K562 (cell line): Measurements from ENCODE around the gene CCDC15. TPM values are rescaled to one million over a fixed set of nuclear protein-coding genes. Genes with fewer than 3 reads are reported as not detected.
A peak's percentile ranks its signal among the peaks of the same experiment; 100 is the strongest.

Experiments used
- ETV1 ChIP-seq: fragments of 450-650 bp; conservative IDR thresholded peaks from 2 replicates; pipeline ENCODE4 v1.6.1; 2016; ENCODE audit warnings: missing genetic modification characterization, control low read depth, low read depth, missing compliant biosample characterization
- MED1 ChIP-seq: sonication (generic); formaldehyde crosslinking; IDR thresholded peaks from 2 replicates; pipeline ENCODE4 v1.8.1; 2023; ENCODE audit warnings: missing genetic modification reagents, borderline replicate concordance
- MTA3 ChIP-seq: fragments of 450-650 bp; formaldehyde crosslinking; IDR thresholded peaks from 2 replicates; pipeline ENCODE4 v1.6.1; 2017; ENCODE audit warnings: mild to moderate bottlenecking, borderline replicate concordance
- MTF1 ChIP-seq: fragments of 250-450 bp; sonication (Bioruptor Pico); IDR thresholded peaks from 2 replicates; pipeline ENCODE4 v1.9.0; 2021; ENCODE audit warnings: moderate library complexity, mild to moderate bottlenecking, inconsistent platforms, borderline replicate concordance
- PKNOX1 ChIP-seq: fragments of 450-650 bp; IDR thresholded peaks from 2 replicates; pipeline ENCODE4 v1.6.1; 2016
- POLR2H ChIP-seq: IDR thresholded peaks from 2 replicates; pipeline ENCODE4 v1.6.1; 2016; ENCODE audit warnings: missing genetic modification characterization, low read depth, mild to moderate bottlenecking, control low read depth, missing compliant biosample characterization, moderate library complexity
- PYGO2 ChIP-seq: fragments of 450-650 bp; IDR thresholded peaks from 2 replicates; pipeline ENCODE4 v1.6.1; 2016; ENCODE audit warnings: mild to moderate bottlenecking, missing genetic modification characterization, moderate library complexity, missing compliant biosample characterization
- REST ChIP-seq, 2 experiments: fragments of 450-650 bp; formaldehyde crosslinking in 1 of 2; IDR thresholded peaks; 2 replicates each; pipeline versions ENCODE4 v1.4.0 to v1.6.1; 2014 to 2020; ENCODE audit warnings: mild to moderate bottlenecking in 2 of 2, borderline replicate concordance in 1 of 2, low read depth in 1 of 2
- RUNX1 ChIP-seq: sonication (generic); IDR thresholded peaks from 2 replicates; pipeline ENCODE4 v1.6.1; 2016; ENCODE audit warnings: antibody characterized with exemption, low read depth
- SIN3B ChIP-seq: fragments of 450-650 bp; IDR thresholded peaks from 2 replicates; pipeline ENCODE4 v1.6.1; 2017; ENCODE audit warnings: low read depth, mild to moderate bottlenecking, moderate library complexity
- TAF1 ChIP-seq: IDR thresholded peaks from 2 replicates; pipeline ENCODE4 v1.6.1; 2011; ENCODE audit warnings: mild to moderate bottlenecking, low read length, moderate library complexity; ENCODE audit not compliant: insufficient read depth, control insufficient read depth, severe bottlenecking; ENCODE audit errors: extremely low read depth
- ZNF280B ChIP-seq: fragments of 250-450 bp; sonication (Bioruptor Pico); IDR thresholded peaks from 2 replicates; pipeline ENCODE4 v1.5.1; 2021; ENCODE audit warnings: mild to moderate bottlenecking
- ZNF347 ChIP-seq: fragments of 450-650 bp; formaldehyde crosslinking; IDR thresholded peaks from 2 replicates; pipeline ENCODE4 v1.4.0; 2020; ENCODE audit warnings: low read depth, mild to moderate bottlenecking, moderate library complexity
- ZNF444 ChIP-seq: fragments of 250-450 bp; sonication (Bioruptor Pico); IDR thresholded peaks from 2 replicates; pipeline ENCODE4 v1.4.0; 2020; ENCODE audit warnings: mild to moderate bottlenecking, moderate library complexity
- ZNF511 ChIP-seq: sonication (generic); formaldehyde crosslinking; IDR thresholded peaks from 2 replicates; pipeline ENCODE4 v1.8.0; 2022; ENCODE audit warnings: mild to moderate bottlenecking, missing genetic modification reagents
- ZNF778 ChIP-seq: fragments of 450-650 bp; formaldehyde crosslinking; IDR thresholded peaks from 2 replicates; pipeline ENCODE4 v1.4.0; 2020; ENCODE audit warnings: mild to moderate bottlenecking, moderate library complexity
- polyA plus RNA-seq, 8 experiments: library from polyadenylated mRNA; depleted of rRNA in 4 of 8; stranded (reverse) in 5 of 8; unstranded in 3 of 8; fragments of >200 nt; fragmentation: Nextera tagmentation in 2 of 8; fragmentation: Illumina TruSeq in 1 of 8; extraction: Ambion mirVana in 2 of 8; extraction: Trizol in 1 of 8; gene quantifications; 2 replicates each; pipeline versions ENCODE4 v1.2.1 to v1.2.3, GENCODE V29; 2011 to 2014; ENCODE audit warnings: inconsistent platforms in 1 of 8, missing spikeins in 1 of 8
- total RNA-seq, 7 experiments: library from RNA; depleted of rRNA in 6 of 7; stranded (reverse); fragments of >200 nt in 6 of 7; fragmentation: Illumina TruSeq in 2 of 7; extraction: Trizol in 2 of 7; gene quantifications; 2 replicates each; pipeline versions ENCODE4 v1.2.1 to v1.2.3, GENCODE V29; 2011 to 2021; ENCODE audit warnings: low replicate concordance in 1 of 7

Gene CCDC15
- total and polyA plus RNA-seq, 9 of the 15 experiments (the other 6 are each of a cell fraction or from before 2014, with no cell fraction given): 1.9 to 9.2 (median 3.9) TPM

GRCh38 chr11:125074511-125075241 lies 120.7 kb downstream of the CCDC15 start (continued):
- TF ChIP-seq MTF1 (CRISPR knock-in tag) (no peak), ZNF778 (CRISPR knock-in tag) (no peak), ZNF444 (CRISPR knock-in tag) (no peak), SIN3B (no peak), POLR2H (tag) (no peak), PKNOX1 (no peak), ZNF347 (CRISPR knock-in tag) (no peak), RUNX1 (no peak), ZNF280B (CRISPR knock-in tag) (no peak), ETV1 (no peak), TAF1 (no peak), ZNF511 (CRISPR knock-in tag) (no peak), PYGO2 (no peak), REST (IDR thresholded peaks at IDR 0.05; ENCODE audit: borderline replicate concordance) (no peak), REST (CRISPR knock-in tag; IDR thresholded peaks at IDR 0.05; ENCODE audit: low read depth) (no peak), MTA3 (peak; percentile 75; the same call in 1 of the 2 replicates), MED1 (CRISPR knock-in tag) (no peak)
